ENCODE data around the gene USP28. TPM values are rescaled to one million over a fixed set of nuclear protein-coding genes. Genes with fewer than 3 reads are reported as not detected.

USP28 gene
- polyA plus RNA-seq, 1 experiment: 22.6 TPM

Small RNA genes lying within 50 kb of the gene (small RNA-seq; reads per million reads assigned to genes)
- gene LRRC37A13P (ENCODE audit: insufficient read length, low read depth, low replicate concordance) (not detected), gene RNU6-1107P (ENCODE audit: insufficient read length, low read depth, low replicate concordance) (not detected), gene RPS29P19 (ENCODE audit: insufficient read length, low read depth, low replicate concordance) (not detected)

Other genes with a start within 250 kb of the USP28 start
- 0.10 and 0.21 TPM in 2 replicates for gene TMPRSS5, start 169.3 kb downstream of the USP28 start, polyA plus RNA-seq (2011; rRNA removed)
- gene ZW10, start 101.9 kb downstream of the USP28 start, polyA plus RNA-seq (2011; rRNA removed): 6.3 and 12.8 TPM in 2 replicates
- not detected in 2 replicates for gene CLDN25, start 95.8 kb downstream of the USP28 start, polyA plus RNA-seq (2011; rRNA removed)
- gene HTR3B, start 29.2 kb upstream of the USP28 start, polyA plus RNA-seq (2011; rRNA removed): not detected in 2 replicates
- gene HTR3A, start 99.5 kb upstream of the USP28 start, polyA plus RNA-seq (2011; rRNA removed): not detected in 2 replicates
- not detected in 2 replicates for gene ZBTB16, start 184.1 kb upstream of the USP28 start, polyA plus RNA-seq (2011; rRNA removed)

Measured in BJ (cell line).